Naive thymus-derived CD4-positive, alpha-beta T cell (primary cell): ENCODE results near the gene TIAM1. TPM values are rescaled to one million over a fixed set of nuclear protein-coding genes. Genes with fewer than 3 reads are reported as not detected.

Source experiments
- ATAC-seq: fragments of 150-1000 bp; cut with Tn5 transposase; 2 replicates; pipeline ENCODE4 v1.10.0; 2021; ENCODE audit warnings: mild to moderate bottlenecking, moderate library complexity
- CTCF ChIA-PET: fragments of 350-600 bp; sonication (Branson Sonifier 250); formaldehyde crosslinking; loops from one replicate; lab custom pipeline; 2021; ENCODE audit warnings: antibody characterized with exemption; lab: Charles Lee
- POLR2A ChIA-PET: fragments of 350-600 bp; sonication (Branson Sonifier 250); formaldehyde crosslinking; loops from one replicate; lab custom pipeline; 2021; ENCODE audit warnings: antibody characterized with exemption, inconsistent platforms; lab: Charles Lee
- DNase-seq, 9 donors: peaks; one replicate each; pipeline versions ENCODE4 v3.0.0 to v3.0.0-alpha.2; 2020 to 2022; ENCODE audit warnings: mixed read lengths in 1 of 9
- H3K27ac ChIP-seq: one replicate; pipeline ENCODE4 v1.7.0; 2013; ENCODE audit warnings: mild to moderate bottlenecking, low read depth, low read length, moderate library complexity
- H3K27me3 ChIP-seq, 2 donors: one replicate each; pipeline ENCODE4 v1.7.0; 2013; ENCODE audit warnings: low read length in 2 of 2, mild to moderate bottlenecking in 2 of 2, moderate library complexity in 2 of 2; ENCODE audit not compliant: control insufficient read depth in 2 of 2, insufficient read depth in 2 of 2
- H3K36me3 ChIP-seq, 3 experiments: 1 replicate in 2 of 3; 2 replicates in 1 of 3; pipeline ENCODE4 v1.7.0; 2013; ENCODE audit warnings: low read length in 3 of 3, mild to moderate bottlenecking in 3 of 3, moderate library complexity in 1 of 3; ENCODE audit not compliant: insufficient read depth in 3 of 3, control insufficient read depth in 2 of 3
- H3K4me1 ChIP-seq, 2 donors: one replicate each; pipeline ENCODE4 v1.7.0; 2013; ENCODE audit warnings: low read length in 2 of 2, mild to moderate bottlenecking in 2 of 2, moderate library complexity in 1 of 2; ENCODE audit not compliant: control insufficient read depth in 2 of 2, insufficient read depth in 2 of 2
- H3K4me3 ChIP-seq: 2 replicates; pipeline ENCODE4 v1.7.0; 2013; ENCODE audit warnings: mild to moderate bottlenecking, low read length
- H3K9me3 ChIP-seq, 3 experiments: 1 replicate in 2 of 3; 2 replicates in 1 of 3; pipeline ENCODE4 v1.7.0; 2013; ENCODE audit warnings: low read length in 3 of 3; ENCODE audit not compliant: control insufficient read depth in 2 of 3
- H3K27ac Mint-ChIP-seq, 9 donors: one replicate each; pipeline ENCODE4 v1.8.0; 2020 to 2022; ENCODE audit warnings: mixed read lengths in 9 of 9, mild to moderate bottlenecking in 8 of 9, moderate library complexity in 5 of 9, inconsistent platforms in 2 of 9
- H3K27me3 Mint-ChIP-seq, 5 donors: one replicate each; pipeline ENCODE4 v1.8.0; 2021 to 2022; ENCODE audit warnings: mixed read lengths in 5 of 5, mild to moderate bottlenecking in 1 of 5
- H3K36me3 Mint-ChIP-seq, 5 donors: one replicate each; pipeline ENCODE4 v1.8.0; 2020 to 2022; ENCODE audit warnings: mixed read lengths in 5 of 5, mild to moderate bottlenecking in 3 of 5, inconsistent platforms in 1 of 5
- H3K4me1 Mint-ChIP-seq, 7 donors: one replicate each; pipeline ENCODE4 v1.8.0; 2020 to 2022; ENCODE audit warnings: mixed read lengths in 7 of 7, mild to moderate bottlenecking in 3 of 7, inconsistent platforms in 1 of 7
- H3K4me3 Mint-ChIP-seq, 10 donors: one replicate each; pipeline ENCODE4 v1.8.0; 2020 to 2022; ENCODE audit warnings: mild to moderate bottlenecking in 10 of 10, mixed read lengths in 10 of 10, moderate library complexity in 6 of 10, inconsistent platforms in 2 of 10
- H3K9me3 Mint-ChIP-seq, 11 donors: one replicate each; pipeline ENCODE4 v1.8.0; 2020 to 2022; ENCODE audit warnings: mixed read lengths in 11 of 11, mild to moderate bottlenecking in 4 of 11, inconsistent platforms in 1 of 11, moderate library complexity in 1 of 11
- intact Hi-C, 2 donors: fragments of 100-400 bp; cut with micrococcal nuclease; formaldehyde crosslinking; loops; one replicate each; pipeline ENCODE4 v1.15.1; 2023
- polyA plus RNA-seq, 2 donors: library from polyadenylated mRNA; unstranded; fragments of 300-500 nt; fragmentation: Illumina TruSeq; gene quantifications; one replicate each; pipeline ENCODE4 v1.2.3, GENCODE V29; 2021
- total RNA-seq, 6 experiments: library from RNA in 5 of 6; stranded (reverse) in 5 of 6; gene quantifications; 1 replicate in 5 of 6; 2 replicates in 1 of 6; pipeline ENCODE4 v1.2.3 and lab custom pipeline; 2021 to 2026

TIAM1 gene
- total and polyA plus RNA-seq, 7 experiments from 2014 or later: 24.8 to 103 (median 73.9) TPM

DNA sequence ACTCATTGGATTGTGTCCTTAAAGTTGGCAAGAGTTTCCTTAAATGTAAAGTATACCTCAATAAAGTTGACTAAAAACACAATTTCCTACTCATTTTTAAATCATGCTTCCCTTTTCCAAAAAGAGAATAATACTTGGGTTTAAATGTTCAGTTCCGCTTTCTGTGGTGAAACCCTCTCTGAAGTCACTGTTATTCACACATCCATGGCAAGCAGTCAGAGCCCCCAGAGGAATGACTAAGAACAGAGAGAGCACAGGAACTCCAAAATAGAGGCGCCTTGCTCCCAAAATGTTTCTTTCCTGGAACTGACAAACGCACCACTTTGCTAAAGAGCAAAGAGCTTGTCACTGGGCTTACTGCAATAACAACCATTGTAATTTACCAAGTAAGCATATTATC is 142.5 kb downstream of the TIAM1 start:
- H3K36me3 ChIP-seq: no peaks in the 10 kb centered on the region
- DNase-seq: no peak

DNA sequence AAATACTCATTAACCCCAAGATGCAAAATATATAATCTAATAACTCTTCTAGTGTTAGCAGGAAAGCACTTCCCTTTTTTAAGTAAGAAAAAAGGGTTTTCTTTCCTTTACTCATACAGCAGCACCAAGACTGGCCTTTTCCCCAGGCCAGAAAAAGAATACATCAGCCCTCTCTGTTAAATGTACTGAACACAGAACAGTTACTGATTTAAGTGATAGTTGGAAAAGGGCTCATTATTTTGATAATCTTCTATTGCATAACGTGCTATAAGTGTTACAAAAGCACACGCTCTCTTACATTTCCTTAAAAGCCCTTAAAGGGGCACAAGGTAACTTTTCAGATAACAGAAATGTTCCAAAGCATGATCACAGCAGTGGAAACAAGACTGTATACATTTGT is 142.9 kb downstream of the TIAM1 start:
- no peaks in the 10 kb centered on the region for H3K27me3 Mint-ChIP-seq
- peaks cover 7 to 21% (median 17%) of the 10 kb centered on the region in 7 donors for H3K4me1 Mint-ChIP-seq
- peaks cover 0 to 14% (median 0%) of the 10 kb centered on the region in 5 donors for H3K36me3 Mint-ChIP-seq
- no peak overlapping the region for H3K27ac Mint-ChIP-seq
- no peaks in the 10 kb centered on the region for H3K9me3 Mint-ChIP-seq
- Histone ChIP-seq H3K4me3 (no peak overlapping the region), H3K4me1 (no peaks in the 10 kb centered on the region), H3K27ac (no peak overlapping the region), H3K27me3 (no peaks in the 10 kb centered on the region), H3K9me3 (no peaks in the 10 kb centered on the region), H3K36me3 (no peaks in the 10 kb centered on the region)
- ATAC-seq (peak; percentile 18), DNase-seq (no peak)
- H3K4me3 Mint-ChIP-seq: no peak overlapping the region
- intact Hi-C loops: loop anchor here in 1 of 2 donors (5.0 kb wide), 1 partner anchor 306 kb away; no protein-coding TSS in a partner anchor
- ChIA-PET CTCF (no interaction called here), POLR2A (no interaction called here)

More for the DNA sequence above, 142.5 kb downstream of the TIAM1 start:
- intact Hi-C loops: loop anchor here in 1 of 2 donors (5.0 kb wide), 1 partner anchor 306 kb away; no protein-coding TSS in a partner anchor
- ChIA-PET POLR2A (interaction anchor here (1.1 kb wide), 1 partner anchor 20 kb away, joined by 4 read pairs; no protein-coding TSS in a partner anchor), CTCF (interaction anchor here (1.9 kb wide), 1 partner anchor 379 kb away, joined by 17 read pairs; no protein-coding TSS in a partner anchor)
- Histone ChIP-seq H3K27ac (no peak overlapping the region), H3K27me3 (no peaks in the 10 kb centered on the region), H3K4me1 (no peaks in the 10 kb centered on the region), H3K9me3 (no peaks in the 10 kb centered on the region), H3K4me3 (no peak overlapping the region)
- no peaks in the 10 kb centered on the region for H3K9me3 Mint-ChIP-seq
- H3K4me3 Mint-ChIP-seq: no peak overlapping the region
- peaks cover 0 to 14% (median 0%) of the 10 kb centered on the region in 5 donors for H3K36me3 Mint-ChIP-seq
- ATAC-seq: peak; percentile 79
- H3K27ac Mint-ChIP-seq: no peak overlapping the region
- H3K4me1 Mint-ChIP-seq: peaks cover 6 to 20% (median 17%) of the 10 kb centered on the region in 7 donors
- H3K27me3 Mint-ChIP-seq: no peaks in the 10 kb centered on the region

DNA sequence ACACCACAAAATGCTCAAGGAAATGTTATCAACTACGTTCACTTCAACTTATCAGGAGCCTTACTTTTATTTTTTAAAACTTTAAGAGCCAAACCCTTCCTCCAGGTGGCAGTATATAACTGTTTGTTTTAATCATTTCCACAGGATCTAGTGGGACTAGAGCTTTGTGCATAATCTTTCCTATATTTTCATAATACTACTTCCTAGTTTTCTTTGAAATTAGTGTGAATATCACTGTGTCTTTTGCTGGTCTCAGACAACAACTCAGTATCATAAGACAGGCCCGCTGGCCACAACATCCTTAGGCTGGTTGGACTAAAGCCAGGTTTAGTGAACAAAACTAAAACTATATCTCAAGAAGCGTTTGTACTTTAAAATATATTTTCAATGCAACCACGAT is 145.5 kb downstream of the TIAM1 start:
- Mint-ChIP-seq H3K36me3 (peaks cover 0 to 19% (median 0%) of the 10 kb centered on the region in 5 donors), H3K4me1 (peaks cover 14 to 42% (median 36%) of the 10 kb centered on the region in 7 donors), H3K27ac (no peak overlapping the region), H3K27me3 (no peaks in the 10 kb centered on the region), H3K9me3 (no peaks in the 10 kb centered on the region), H3K4me3 (peak overlapping the region in 3 of 10 donors; percentile 11 to 40 (median 13))
- ATAC-seq (peak; percentile 74), DNase-seq (peak in 5 of 9 donors; percentile 51 to 63 (median 58))
- ChIA-PET POLR2A (interaction anchor here (0.7 to 3.2 kb wide), 5 partner anchors 11 to 66 kb away, joined by 3 to 14 read pairs (median 3); no protein-coding TSS in a partner anchor), CTCF (interaction anchor here (0.6 to 2.8 kb wide), 16 partner anchors 9 to 455 kb away, joined by 3 to 32 read pairs (median 4); no protein-coding TSS in a partner anchor)
- Histone ChIP-seq H3K4me3 (no peak overlapping the region), H3K4me1 (no peaks in the 10 kb centered on the region), H3K36me3 (no peaks in the 10 kb centered on the region), H3K27ac (no peak overlapping the region), H3K27me3 (no peaks in the 10 kb centered on the region), H3K9me3 (no peaks in the 10 kb centered on the region)
- intact Hi-C loops: loop anchor here (1.0 to 5.0 kb wide), 9 partner anchors 11 to 406 kb away; no protein-coding TSS in a partner anchor

DNA sequence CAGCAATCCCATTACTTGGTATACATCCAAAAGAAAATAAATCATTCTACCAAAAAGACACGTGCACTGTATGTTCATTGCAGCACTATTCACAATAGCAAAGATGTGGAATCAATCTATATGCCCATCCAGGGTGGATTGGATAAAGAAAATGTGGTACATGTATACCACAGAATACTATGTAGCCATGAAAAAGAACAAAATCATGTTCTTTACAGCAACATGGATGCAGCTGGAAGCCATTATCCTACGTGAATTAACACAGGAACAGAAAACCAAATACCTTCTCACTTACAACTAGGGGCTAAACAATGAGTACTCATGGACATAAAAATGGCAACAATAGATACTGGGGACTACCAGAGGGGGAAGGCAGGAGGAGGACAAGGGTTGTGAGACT is 147.3 kb downstream of the TIAM1 start:
- H3K4me1 ChIP-seq: no peaks in the 10 kb centered on the region
- ATAC-seq (no peak), DNase-seq (no peak)
- H3K4me1 Mint-ChIP-seq: peaks cover 14 to 54% (median 36%) of the 10 kb centered on the region in 7 donors
- H3K4me3 ChIP-seq: no peak overlapping the region
- peak overlapping the region in 2 of 9 donors; percentile 80 to 94 for H3K27ac Mint-ChIP-seq
- no peaks in the 10 kb centered on the region for H3K27me3 Mint-ChIP-seq
- H3K9me3 ChIP-seq: no peaks in the 10 kb centered on the region
- CTCF ChIA-PET: interaction anchor here (0.6 to 2.9 kb wide), 6 partner anchors 15 to 384 kb away, joined by 3 to 32 read pairs (median 4); no protein-coding TSS in a partner anchor
- no peak overlapping the region for H3K4me3 Mint-ChIP-seq
- peaks cover 0 to 29% (median 0%) of the 10 kb centered on the region in 5 donors for H3K36me3 Mint-ChIP-seq
- no peaks in the 10 kb centered on the region for H3K36me3 ChIP-seq
- no peak overlapping the region for H3K27ac ChIP-seq
- H3K9me3 Mint-ChIP-seq: no peaks in the 10 kb centered on the region
- POLR2A ChIA-PET: interaction anchor here (3.2 kb wide), 1 partner anchor 15 kb away, joined by 14 read pairs; no protein-coding TSS in a partner anchor
- intact Hi-C loops: loop anchor here in 1 of 2 donors (5.0 kb wide), 1 partner anchor 99 kb away; no protein-coding TSS in a partner anchor
- no peaks in the 10 kb centered on the region for H3K27me3 ChIP-seq

DNA sequence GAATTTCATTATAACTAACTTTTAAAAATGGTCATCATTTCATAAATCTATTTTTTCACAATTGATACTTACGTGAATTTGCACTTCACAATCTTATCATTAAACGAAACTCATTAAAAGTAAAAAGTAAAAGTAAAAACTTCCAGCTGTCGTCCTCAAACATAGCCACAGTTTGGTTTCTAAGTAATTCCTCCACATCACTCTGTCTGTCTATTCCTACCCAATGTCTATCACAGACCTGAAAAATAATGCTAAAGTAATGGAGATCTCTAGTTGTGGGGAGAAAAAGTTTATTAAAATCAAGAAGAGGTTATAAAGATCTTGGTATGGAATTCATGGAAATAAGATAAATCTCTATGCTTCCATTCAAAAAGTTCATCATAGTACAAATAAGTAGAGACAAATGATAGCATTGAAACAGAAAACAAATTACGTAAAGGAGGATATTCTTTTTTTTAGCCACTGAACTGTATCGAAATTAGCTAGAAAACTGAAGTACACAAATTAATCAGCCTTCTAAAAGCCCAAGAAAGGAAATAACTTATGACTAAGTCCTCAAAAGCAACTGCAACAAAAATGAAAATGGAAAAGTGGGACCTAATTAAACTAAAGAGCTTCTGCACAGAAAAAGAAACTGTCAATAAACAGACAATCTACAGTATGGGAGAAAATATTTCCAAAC is 148.6 kb downstream of the TIAM1 start:
- no peaks in the 10 kb centered on the region for H3K9me3 Mint-ChIP-seq
- H3K4me1 Mint-ChIP-seq: peaks cover 16 to 67% (median 41%) of the 10 kb centered on the region in 7 donors
- H3K4me3 Mint-ChIP-seq: peak overlapping the region; percentile 49 to 79 (median 66)
- no peaks in the 10 kb centered on the region for H3K27me3 Mint-ChIP-seq
- peaks cover 0 to 33% (median 0%) of the 10 kb centered on the region in 5 donors for H3K36me3 Mint-ChIP-seq
- intact Hi-C loops: loop anchor here in 1 of 2 donors (1.0 to 5.0 kb wide), 3 partner anchors 8 to 98 kb away; no protein-coding TSS in a partner anchor
- H3K27ac ChIP-seq: no peak overlapping the region
- no peaks in the 10 kb centered on the region for H3K9me3 ChIP-seq
- no peaks in the 10 kb centered on the region for H3K36me3 ChIP-seq
- CTCF ChIA-PET: interaction anchor here (0.6 to 6.0 kb wide), 8 partner anchors 10 to 387 kb away, joined by 3 to 29 read pairs (median 6); no protein-coding TSS in a partner anchor
- peak overlapping the region; percentile 2 for H3K4me3 ChIP-seq
- no peak for DNase-seq
- ATAC-seq: no peak
- POLR2A ChIA-PET: interaction anchor here (0.7 to 7.8 kb wide), 10 partner anchors 9 to 364 kb away, joined by 3 to 75 read pairs (median 4); no protein-coding TSS in a partner anchor
- H3K4me1 ChIP-seq: peaks cover 0 to 6% of the 10 kb centered on the region in 2 donors
- peak overlapping the region; percentile 38 to 94 (median 72) for H3K27ac Mint-ChIP-seq
- H3K27me3 ChIP-seq: no peaks in the 10 kb centered on the region
